Stimulated activated CD8-positive, alpha-beta memory T cell treated with anti-CD3 and anti-CD28 coated beads, Interleukin-12 subunit alpha, Interleukin-12 subunit beta, amount 100 ng/mL, for 1 hour (primary cell): Measurements from ENCODE around the gene SLC25A13.

Source experiments
- DNase-seq: peaks from one replicate; pipeline ENCODE4 v3.0.0-alpha.2; 2020; ENCODE audit warnings: low read depth

Gene SLC25A13

GRCh38 chr7:96322373-96322695 lies 436 bp upstream of the SLC25A13 start:
- no peak for DNase-seq

DNA sequence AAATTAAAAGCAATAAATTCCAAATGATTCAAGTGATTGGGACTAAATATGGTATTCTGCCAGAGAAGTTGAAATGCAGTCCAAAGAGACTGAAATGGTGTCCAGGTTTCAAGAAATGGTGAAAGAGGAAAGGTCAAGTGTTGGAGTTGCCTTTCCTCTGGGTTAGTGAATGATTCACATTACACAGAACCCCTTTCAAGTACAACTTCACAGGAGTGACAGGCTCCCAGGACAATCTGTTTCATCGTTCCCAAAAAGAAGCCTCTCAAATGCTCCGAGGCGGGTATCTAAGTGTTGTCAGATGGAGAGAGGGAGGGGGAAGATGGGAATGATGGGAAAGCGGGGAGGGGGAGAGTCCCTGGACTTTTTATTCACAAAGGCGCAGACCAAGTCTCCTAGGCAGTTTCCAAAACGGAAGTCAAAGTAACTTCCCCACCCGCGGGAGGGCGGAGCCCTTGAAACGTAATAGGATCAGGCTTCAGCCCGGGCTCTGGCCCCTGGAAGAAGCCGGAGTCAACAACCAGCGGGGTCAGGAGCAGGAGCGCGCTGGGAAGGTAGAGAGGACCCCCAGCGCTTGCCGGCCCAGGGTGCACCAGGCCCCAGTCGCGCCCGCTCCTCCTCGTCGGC lies 754 bp downstream of the SLC25A13 start:
- DNase-seq, result peak; percentile 13

GRCh38 chr7:96320442-96320841 lies 1.5 kb downstream of the SLC25A13 start:
- no peak for DNase-seq

DNA sequence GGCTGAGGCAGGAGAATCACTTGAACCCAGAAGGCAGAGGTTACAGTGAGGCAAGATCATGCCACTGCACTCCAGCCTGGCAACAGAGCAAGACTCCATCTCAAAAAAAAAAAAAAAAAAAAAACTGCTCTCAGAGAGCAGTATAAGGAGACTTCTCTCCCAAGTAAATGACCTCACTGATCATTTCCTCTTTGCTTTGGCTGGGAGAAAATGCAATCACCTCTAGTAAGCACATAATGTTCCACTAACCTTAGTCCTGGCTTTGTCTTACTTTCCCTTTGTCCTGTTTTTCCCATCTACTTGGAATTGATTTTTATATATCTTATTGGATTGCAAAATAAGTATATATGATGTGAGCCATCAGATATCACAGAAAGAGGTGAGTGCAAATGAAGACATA lies 2.5 kb downstream of the SLC25A13 start:
- DNase-seq, result no peak

DNA sequence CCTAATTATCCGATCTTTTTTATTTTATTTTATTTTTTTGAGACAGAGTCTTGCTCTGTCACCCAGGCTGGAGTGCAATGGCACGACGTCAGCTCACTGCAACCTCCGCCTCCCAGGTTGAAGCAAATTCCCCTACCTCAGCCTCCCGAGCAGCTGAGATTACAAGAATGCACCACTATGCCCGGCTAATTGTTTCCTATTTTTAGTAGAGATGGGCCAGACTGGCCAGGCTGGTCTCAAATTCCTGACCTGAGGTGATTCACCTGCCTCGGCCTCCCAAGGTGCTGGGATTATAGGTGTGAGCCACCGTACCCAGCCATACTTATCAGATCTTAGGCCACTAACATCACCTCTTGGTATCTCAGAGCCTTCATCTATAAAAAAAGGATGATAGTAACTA lies 4.9 kb downstream of the SLC25A13 start:
- no peak for DNase-seq

DNA sequence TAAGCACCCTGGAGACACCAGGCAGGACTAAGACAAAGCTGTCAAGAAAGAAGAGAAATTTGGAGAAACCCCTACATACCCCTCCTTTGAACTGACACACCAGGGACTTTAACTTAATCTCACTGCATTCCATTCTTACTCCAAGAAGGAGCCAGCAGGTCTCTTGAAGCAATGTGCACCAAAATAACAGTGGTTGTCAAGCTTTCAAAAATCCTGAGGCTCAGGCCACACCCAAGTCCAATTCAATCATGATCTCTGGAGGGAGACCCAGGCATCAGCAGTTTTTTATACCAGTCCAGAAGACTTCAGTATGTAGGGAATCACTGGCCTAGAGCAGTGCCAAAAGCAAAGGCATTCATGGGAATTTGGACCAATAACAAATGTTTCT lies 6.8 kb downstream of the SLC25A13 start:
- no peak for DNase-seq

- DNase-seq, result no peak
These were observed 7.3 kb downstream of the SLC25A13 start for GRCh38 chr7:96314402-96315124.

- no peak for DNase-seq
These were observed 8.0 kb downstream of the SLC25A13 start for GRCh38 chr7:96313940-96314339.

DNA sequence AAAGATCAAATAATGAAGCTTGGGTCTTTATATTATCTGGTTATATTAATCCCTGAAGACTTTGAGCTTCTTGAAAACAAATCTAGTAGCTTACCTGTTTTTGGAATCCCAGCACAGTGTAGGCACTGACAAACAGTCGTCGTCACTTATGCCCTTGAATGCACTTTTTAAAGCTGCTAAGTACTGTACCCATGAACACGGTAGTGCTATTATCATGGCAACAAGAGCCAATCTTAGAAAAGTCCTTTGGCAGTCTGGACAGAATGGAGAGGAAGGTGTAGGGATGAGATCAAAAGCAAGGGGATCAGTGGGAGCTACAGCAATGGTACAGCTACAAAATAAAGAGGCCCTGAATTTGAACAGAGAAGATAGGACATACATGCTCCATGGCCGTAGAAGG lies 9.4 kb downstream of the SLC25A13 start:
- no peak for DNase-seq

DNA sequence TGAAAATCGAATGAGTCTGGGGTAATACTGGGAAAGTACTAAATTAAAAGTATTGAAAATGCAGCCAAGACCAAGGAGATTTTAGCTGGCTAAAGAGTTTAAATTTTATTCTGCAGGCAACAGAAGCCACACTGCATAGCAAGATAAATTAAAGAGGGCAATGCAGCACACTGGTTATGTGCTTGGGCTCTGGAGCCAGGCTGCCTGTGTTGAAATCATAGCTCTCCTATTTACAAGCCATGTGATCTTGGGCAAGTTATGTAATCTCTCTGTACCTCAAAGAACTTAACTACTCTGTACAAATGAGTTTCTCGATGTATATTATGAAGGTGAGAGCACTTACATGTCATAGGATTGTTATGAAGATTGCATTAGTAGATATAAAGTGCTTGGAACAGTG lies 9.9 kb downstream of the SLC25A13 start:
- no peak for DNase-seq

GRCh38 chr7:96310110-96310509 lies 11.8 kb downstream of the SLC25A13 start:
- DNase-seq, result no peak

DNA sequence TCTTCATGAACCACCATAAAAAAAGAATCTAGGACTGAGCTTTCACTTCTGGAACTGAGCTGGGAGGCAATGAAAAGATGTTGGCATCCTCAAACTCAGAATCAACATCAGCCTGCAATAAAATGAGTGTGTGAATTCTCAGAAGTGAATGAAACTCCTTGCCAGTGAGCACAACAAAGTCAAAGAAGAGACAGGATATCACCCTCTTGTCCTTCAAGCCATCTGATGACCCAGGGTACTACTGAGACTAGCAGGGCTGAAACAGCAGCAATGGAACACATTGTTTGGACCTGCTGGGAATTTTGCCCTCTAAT lies 13.0 kb downstream of the SLC25A13 start:
- DNase-seq, result no peak

DNA sequence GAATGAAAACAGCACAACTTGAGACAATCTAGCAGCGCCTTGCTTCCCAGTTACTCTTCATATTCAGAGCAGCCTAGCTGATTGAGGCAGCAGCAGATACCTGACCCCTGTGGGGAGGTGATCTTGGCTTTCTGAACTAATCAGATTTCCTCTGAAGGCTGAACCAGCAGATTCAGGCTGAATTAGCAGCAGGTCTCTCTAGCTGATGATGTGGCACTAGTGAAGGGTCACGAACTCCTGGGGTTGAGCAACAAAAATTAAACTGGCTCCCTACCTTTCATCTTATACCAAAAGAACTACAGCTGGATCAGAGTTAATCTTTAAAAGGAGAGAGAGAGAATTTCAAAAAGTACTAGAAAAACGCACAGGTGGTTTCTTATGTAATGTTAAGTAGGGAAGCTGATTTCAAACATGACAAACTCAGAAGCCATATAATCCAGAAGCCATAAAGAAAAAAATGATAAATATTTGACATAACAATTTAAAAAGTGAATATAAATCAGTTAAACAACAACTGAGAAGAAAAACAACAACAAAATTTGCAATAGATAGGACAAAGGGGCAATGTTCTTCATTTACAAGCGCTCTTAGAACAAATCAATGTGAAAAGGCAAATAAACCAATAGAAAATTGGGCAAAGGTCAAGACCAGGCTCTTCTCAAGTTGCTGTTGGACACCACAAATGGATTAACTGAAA lies 13.5 kb downstream of the SLC25A13 start:
- no peak for DNase-seq

DNA sequence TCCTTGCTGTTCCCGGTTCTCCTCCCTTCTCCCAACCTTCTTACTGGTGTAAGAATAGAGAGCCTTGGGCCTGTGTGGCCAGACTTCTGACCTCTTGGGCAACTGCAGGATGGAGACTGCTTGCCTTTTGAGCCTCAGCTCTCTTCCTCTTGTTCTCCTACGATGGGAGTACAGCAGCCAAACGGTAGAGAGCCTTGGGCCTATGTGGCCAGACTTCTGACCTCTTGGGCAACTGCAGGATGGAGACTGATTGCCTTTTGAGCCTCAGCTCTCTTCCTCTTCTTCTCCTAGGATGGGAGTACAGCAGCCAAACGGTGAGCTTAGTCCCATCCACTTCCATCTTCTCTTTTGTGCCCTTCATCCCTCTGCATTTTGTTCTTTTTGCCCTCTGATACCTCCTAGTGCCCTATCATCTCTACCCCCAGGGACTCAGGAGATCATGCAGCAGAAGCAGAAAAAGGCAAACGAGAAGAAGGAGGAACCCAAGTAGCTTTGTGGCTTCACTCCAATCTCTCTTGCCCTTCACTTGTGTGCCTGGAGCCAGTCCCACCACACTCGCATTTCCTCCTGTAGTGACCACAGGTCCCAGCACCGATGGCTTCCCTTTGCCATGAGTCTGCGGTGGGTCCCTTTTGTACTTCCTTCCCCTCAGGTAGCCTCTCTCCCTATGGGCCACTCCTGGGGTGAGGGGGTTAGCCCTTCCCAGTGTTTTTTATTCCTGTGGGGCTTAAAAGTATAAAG lies 15.3 kb downstream of the SLC25A13 start:
- no peak for DNase-seq

- DNase-seq, result no peak
These were observed 16.0 kb downstream of the SLC25A13 start for GRCh38 chr7:96305915-96306314.

DNA sequence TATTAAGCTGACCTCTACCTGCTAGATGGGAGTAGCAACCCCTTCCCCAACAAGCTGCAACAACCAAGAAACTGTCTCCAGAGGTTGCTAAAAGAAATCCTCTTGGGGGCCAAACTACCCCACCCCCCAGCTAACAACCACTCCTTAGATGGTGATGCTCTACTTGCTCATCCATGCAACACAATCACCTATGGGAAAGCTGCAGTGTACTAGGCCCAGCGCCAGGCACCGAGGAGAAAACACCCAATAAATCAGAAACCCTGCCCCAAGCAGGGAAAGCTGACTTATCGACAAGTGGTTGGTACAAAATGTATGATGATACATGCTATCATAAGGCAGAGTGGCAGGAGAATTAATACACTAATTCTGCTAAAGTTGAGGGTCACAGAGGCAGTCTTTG lies 17.3 kb downstream of the SLC25A13 start:
- DNase-seq, result no peak

GRCh38 chr7:96303686-96304443 lies 18.0 kb downstream of the SLC25A13 start:
- DNase-seq, result no peak

- no peak for DNase-seq
These were observed 18.7 kb downstream of the SLC25A13 start for GRCh38 chr7:96303105-96303685.

DNA sequence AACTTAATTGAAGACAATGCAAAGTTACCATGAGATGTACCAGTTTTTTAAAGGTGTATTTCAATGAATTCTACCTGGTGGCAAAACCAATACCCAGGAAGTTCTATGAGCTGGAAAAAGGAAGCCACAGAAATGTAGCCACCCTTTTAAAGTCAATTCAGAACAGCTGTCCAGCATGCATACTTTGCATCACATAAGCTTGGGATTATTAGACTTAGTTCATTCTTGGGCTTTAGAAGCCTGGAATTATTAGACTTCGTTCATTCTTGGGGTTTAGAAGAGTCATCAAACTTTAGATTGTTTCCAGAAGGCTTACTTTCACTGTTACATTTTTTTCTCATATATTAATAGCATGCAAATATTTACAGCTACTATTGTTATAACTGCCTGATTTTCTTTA lies 20.9 kb downstream of the SLC25A13 start:
- no peak for DNase-seq

DNA sequence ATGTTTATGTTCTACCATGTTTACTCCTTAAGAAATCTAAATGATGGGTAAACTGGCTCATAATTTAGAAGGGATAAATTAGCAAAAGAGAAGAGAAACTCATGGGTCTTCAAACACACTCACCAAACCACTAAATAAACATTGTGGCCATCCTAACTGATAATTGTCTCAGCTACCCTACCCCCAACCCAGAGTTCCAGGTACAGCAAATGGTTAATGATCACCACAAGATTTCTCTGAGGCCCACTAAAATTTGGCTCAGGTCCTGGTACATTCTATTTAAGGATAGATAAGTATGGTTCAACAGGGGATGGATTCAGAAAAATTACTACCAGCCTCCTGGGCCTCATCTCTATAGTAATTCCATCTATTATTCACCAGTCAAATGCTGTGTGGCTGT lies 21.4 kb downstream of the SLC25A13 start:
- DNase-seq, result no peak

DNA sequence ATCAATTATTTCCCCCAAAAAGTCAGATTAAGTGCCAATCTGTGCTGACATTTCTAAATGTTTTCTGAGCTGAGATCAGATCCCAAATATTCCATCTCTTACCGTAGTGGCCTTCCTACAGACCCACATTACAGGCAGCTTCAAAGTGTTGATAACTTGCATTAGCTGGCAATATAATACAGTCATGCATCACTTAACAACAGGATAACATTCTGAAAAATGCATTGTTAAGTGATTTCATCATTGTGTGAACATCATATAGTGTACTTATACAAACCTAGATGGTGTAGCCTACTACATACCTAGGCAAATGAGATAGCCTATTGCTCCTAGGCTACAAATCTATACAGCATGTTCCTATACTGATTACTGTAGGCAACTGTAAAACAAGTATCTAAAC lies 22.4 kb downstream of the SLC25A13 start:
- DNase-seq, result no peak

DNA sequence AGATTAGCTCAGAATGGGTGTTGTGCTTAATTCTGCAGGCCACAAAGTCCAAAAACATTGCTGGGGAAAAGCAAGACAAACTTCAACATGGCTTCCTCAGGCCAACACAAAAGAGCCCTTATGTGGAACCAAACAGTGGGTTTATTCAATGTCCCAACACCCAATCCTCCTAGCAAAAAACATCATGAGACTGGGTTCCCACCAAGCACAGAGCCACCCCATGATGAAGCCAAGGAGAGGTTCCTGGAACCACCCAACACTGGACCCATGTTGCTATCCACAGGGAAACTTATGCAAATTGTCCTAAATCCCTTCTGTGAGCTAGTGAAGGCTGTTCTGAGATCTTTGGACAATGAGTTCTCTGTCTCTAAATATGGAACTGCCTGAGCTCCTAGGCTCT lies 24.0 kb downstream of the SLC25A13 start:
- no peak for DNase-seq
